Activated CD4-positive, CD25-positive, alpha-beta regulatory T cell treated with anti-CD3 and anti-CD28 coated beads, Interleukin-2, amount 50 U/mL, for 16 hours (primary cell): Measurements from ENCODE around the gene DENND1A.
A peak's percentile ranks its signal among the peaks of the same experiment; 100 is the strongest.

ENCODE experiments used
- DNase-seq: peaks from one replicate; pipeline ENCODE4 v3.0.0-alpha.2; 2020; ENCODE audit warnings: low read depth, low spot score

Gene DENND1A

GRCh38 chr9:123571240-123571639 lies 358.7 kb downstream of the DENND1A start:
- no peak for DNase-seq

GRCh38 chr9:123568691-123569688 lies 360.9 kb downstream of the DENND1A start:
- DNase-seq = no peak

DNA sequence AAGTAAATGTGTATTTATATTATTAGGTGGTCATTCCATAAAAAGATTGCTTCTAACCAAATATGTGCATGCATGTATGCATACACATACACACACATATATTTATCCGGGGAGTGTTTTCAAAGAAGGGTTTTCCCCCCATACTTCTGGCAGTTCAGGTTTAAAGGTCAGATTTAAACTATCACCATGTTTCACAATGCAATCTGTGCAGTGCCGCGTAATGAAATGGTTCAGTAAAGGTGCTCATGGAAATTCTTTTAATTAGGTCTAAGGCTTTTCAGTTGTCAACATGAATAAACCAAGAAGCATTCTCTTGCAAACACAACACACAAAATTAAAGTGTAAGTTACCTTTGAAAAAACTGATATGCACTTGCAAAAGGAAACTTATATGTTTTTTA lies 362.9 kb downstream of the DENND1A start:
- no peak for DNase-seq

- DNase-seq = no peak
Measured at GRCh38 chr9:123564652-123565051, 365.3 kb downstream of the DENND1A start.

GRCh38 chr9:123562844-123563346 lies 367.0 kb downstream of the DENND1A start:
- no peak for DNase-seq

GRCh38 chr9:123561046-123561445 lies 368.9 kb downstream of the DENND1A start:
- DNase-seq = no peak

GRCh38 chr9:123556464-123557435 lies 373.2 kb downstream of the DENND1A start:
- no peak for DNase-seq

- no peak for DNase-seq
Measured at GRCh38 chr9:123555646-123556045, 374.3 kb downstream of the DENND1A start.

- DNase-seq = no peak
Measured at GRCh38 chr9:123552530-123552929, 377.4 kb downstream of the DENND1A start.

GRCh38 chr9:123551734-123552133 lies 378.2 kb downstream of the DENND1A start:
- DNase-seq = no peak

DNA sequence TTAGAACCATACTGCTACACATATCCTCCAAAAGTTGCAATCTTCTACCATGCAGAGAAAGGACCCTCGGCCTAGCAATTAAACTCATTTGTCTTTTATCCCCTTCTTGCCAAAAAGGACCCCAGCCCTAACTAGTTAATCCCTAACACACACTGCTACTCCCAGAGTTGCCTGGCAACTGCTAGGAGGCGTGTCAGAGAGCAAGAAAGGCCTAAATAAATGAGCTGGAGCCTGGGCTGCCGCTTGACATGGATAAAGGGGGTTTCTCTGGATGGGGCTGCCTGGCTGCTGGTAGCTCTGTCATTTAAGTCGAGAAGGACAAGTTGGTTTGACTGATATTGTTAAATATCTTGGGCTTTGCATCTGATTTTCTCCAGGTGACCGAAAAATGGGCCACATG lies 379.1 kb downstream of the DENND1A start:
- no peak for DNase-seq

GRCh38 chr9:123550012-123550411 lies 379.9 kb downstream of the DENND1A start:
- DNase-seq = no peak

- DNase-seq = peak; percentile 2
Measured at GRCh38 chr9:123548741-123549545, 381.0 kb downstream of the DENND1A start.

GRCh38 chr9:123544007-123544827 lies 385.7 kb downstream of the DENND1A start:
- no peak for DNase-seq

DNA sequence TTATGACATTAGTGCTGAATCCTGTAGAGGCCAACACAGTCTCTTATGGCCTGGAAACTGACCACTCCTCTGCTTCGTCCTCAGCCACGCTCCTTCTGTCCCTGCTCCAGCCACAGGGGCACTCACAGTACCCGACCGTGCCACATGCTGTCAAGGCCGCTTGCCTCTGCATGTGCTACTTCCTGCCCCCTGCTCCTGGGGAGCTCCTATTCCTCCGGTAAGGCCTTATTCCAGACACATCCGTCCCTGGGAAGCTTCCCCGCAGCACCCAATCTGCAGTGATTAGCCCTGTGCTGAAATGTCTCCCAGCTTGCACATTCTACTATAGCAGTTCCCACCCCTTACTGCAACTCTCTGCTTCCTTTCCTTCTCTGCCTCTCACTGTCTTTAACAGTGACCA lies 386.4 kb downstream of the DENND1A start:
- no peak for DNase-seq

DNA sequence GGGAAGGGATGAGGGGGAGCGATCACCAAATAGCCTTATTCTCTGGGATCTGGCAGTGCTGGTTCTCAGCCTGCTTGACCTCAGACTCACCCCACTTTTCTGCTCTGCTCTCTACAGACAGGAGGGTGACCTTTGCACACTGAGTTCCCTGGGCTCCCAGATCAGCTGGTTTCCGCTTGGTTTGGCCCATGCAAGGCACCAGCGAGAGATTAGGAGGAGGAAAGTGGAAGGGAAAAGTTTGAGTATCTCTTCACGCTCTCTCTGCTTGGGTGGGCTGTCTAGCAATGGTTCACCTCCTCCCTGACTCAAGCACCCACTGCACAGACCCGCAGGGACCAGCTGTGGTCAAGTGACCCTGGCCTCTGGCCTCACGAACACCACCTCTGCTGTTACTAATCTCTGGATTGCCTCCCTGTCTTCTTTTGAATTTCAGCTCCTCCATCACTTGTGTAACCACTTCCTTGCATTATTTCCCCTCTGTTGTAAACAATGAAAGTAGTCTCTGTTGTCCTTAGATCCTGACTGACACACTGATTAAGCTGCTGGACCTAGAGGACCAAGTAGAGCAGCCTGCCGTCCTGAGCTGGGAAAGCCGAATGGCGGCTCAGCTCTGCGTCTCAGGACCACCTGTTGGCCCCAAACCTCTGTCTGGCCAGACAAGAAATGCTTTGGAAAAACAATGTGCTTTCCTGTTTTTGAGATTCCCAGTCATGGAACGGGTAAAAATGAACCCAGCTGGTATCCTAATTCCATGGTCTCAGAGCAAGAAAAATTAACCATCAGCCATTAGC lies 387.3 kb downstream of the DENND1A start:
- DNase-seq = no peak

DNA sequence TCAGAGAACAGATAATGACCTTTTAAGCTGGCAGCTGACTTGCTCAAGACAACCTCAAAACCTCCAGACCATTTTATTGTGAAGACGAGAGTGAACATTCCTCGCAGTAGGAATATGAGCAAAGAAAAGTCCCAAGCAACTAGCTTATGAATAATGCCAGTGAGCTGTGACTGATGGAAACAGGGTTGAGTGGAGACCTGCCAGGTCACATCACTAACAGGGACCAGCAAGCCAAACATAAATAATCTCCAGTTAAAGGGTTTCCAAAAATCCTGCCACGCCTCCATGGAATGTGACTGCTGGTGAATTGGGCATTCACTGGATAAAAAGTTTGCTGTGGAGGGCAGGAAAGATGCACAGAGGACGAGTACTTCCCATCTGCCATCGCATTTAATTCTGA lies 388.5 kb downstream of the DENND1A start:
- DNase-seq = no peak

DNA sequence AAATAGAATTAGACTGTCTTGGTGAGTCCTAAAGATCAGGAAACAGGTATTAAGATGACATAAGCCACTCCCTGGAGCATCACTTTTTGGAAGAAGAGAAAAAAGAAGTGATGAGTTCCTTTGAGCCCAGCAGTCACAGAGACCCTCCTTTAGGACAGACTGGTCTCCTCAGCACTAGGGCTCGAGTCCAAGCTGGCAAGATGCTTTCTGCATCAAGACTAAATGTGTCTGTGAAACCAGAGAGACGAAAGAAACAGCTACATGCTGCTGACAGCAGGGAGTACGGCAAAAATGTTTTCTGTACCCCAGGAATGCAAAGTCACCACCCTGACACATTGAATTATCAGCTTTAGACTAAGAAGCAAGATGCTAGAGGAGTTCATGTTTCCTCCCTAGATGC lies 389.5 kb downstream of the DENND1A start:
- DNase-seq = no peak

DNA sequence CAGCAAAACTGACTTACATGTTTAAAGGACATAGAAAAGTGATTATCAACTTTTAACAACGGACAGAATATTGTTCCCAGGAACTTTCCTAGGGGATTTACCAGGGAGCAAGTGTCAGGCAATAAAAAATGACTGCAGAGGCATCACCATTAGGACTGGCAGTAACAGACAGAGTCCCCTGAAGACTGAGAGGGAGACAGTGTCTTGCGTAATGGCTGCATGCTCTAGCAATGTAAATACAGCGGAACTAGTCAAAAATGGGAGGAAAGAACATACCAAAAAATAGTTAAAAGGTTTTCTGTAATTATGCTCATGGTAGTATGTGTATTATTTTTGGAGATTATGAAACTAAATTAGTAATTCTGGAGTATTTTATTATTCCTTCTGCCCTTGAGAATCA lies 392.1 kb downstream of the DENND1A start:
- no peak for DNase-seq
